Measurements from ENCODE around the gene TMEM120A. TPM values are rescaled to one million over a fixed set of nuclear protein-coding genes. Genes with fewer than 3 reads are reported as not detected.

The TMEM120A gene
- total RNA-seq, 2 experiments from 2014 or later = 14.5 to 15.3 TPM

- Mint-ChIP-seq H3K4me3 (peak overlapping the region; percentile 66), H3K27me3 (no peaks in the 10 kb centered on the region), H3K9me3 (ENCODE audit: low read depth) (no peaks in the 10 kb centered on the region), H3K27ac (no peak overlapping the region), H3K36me3 (ENCODE audit: low read depth) (peaks cover 19% of the 10 kb centered on the region), H3K4me1 (peaks cover 26% of the 10 kb centered on the region)
- intact Hi-C loops (cut with DNase I, micrococcal nuclease) = no loop called here
- POLR2A ChIA-PET = interaction anchor here (0.5 kb wide), 1 partner anchor 57 kb away, joined by 4 read pairs; no protein-coding TSS in a partner anchor
- DNase-seq = no peak
- CTCF ChIA-PET = interaction anchor here (2.1 kb wide), 1 partner anchor 25 kb away, joined by 7 read pairs; no protein-coding TSS in a partner anchor
- no peak for ATAC-seq
These were observed 667 bp upstream of the TMEM120A start for GRCh38 chr7:75995052-75995471.

GRCh38 chr7:75993689-75994387 is 557 bp downstream of the TMEM120A start:
- DNase-seq (peak; percentile 35), ATAC-seq (peak; percentile 6)
- peaks cover 16% of the 10 kb centered on the region for H3K36me3 Mint-ChIP-seq (ENCODE audit: low read depth)
- intact Hi-C loops (cut with DNase I, micrococcal nuclease) = loop anchor here (1.0 to 5.0 kb wide), 7 partner anchors 15 to 324 kb away; partner anchors contain the start of genes POR (in 2 of the 2) and MDH2 (in 1 of the 2)
- H3K9me3 Mint-ChIP-seq (ENCODE audit: low read depth) = no peaks in the 10 kb centered on the region
- peak overlapping the region; percentile 66 for H3K4me3 Mint-ChIP-seq
- no peak overlapping the region for H3K27ac Mint-ChIP-seq
- peaks cover 29% of the 10 kb centered on the region for H3K4me1 Mint-ChIP-seq
- no peaks in the 10 kb centered on the region for H3K27me3 Mint-ChIP-seq
- ChIA-PET CTCF (interaction anchor here (0.6 to 1.7 kb wide), 2 partner anchors 26 to 77 kb away, joined by 3 to 8 read pairs; no protein-coding TSS in a partner anchor), POLR2A (no interaction called here)

GRCh38 chr7:75992083-75992755 is 2.2 kb downstream of the TMEM120A start:
- H3K9me3 Mint-ChIP-seq (ENCODE audit: low read depth) = no peaks in the 10 kb centered on the region
- peaks cover 19% of the 10 kb centered on the region for H3K4me1 Mint-ChIP-seq
- DNase-seq = no peak
- no peak overlapping the region for H3K27ac Mint-ChIP-seq
- POLR2A ChIA-PET = no interaction called here
- intact Hi-C loops (cut with DNase I, micrococcal nuclease) = loop anchor here in 1 of 2 experiments (5.0 kb wide), 1 partner anchor 75 kb away; the partner anchor contains the start of gene POR
- no peak for ATAC-seq
- H3K27me3 Mint-ChIP-seq = no peaks in the 10 kb centered on the region
- CTCF ChIA-PET = interaction anchor here (0.7 to 1.7 kb wide), 3 partner anchors 16 to 431 kb away, joined by 3 to 8 read pairs (median 4); no protein-coding TSS in a partner anchor
- H3K4me3 Mint-ChIP-seq = no peak overlapping the region
- peaks cover 10% of the 10 kb centered on the region for H3K36me3 Mint-ChIP-seq (ENCODE audit: low read depth)

- H3K36me3 Mint-ChIP-seq (ENCODE audit: low read depth) = peaks cover 12% of the 10 kb centered on the region
- intact Hi-C loops (cut with DNase I, micrococcal nuclease) = loop anchor here in 1 of 2 experiments (5.0 kb wide), 1 partner anchor 74 kb away; the partner anchor contains the start of gene POR
- H3K27ac Mint-ChIP-seq = no peak overlapping the region
- DNase-seq = peak; percentile 13
- no peak overlapping the region for H3K4me3 Mint-ChIP-seq
- H3K9me3 Mint-ChIP-seq (ENCODE audit: low read depth) = no peaks in the 10 kb centered on the region
- H3K27me3 Mint-ChIP-seq = no peaks in the 10 kb centered on the region
- CTCF ChIA-PET = interaction anchor here (0.6 to 1.7 kb wide), 2 partner anchors 28 to 230 kb away, joined by 3 to 8 read pairs; no protein-coding TSS in a partner anchor
- H3K4me1 Mint-ChIP-seq = peaks cover 13% of the 10 kb centered on the region
- ATAC-seq = no peak
- POLR2A ChIA-PET = no interaction called here
These were observed 2.8 kb downstream of the TMEM120A start for GRCh38 chr7:75991531-75992082.

GRCh38 chr7:75989500-75990388 is 4.7 kb downstream of the TMEM120A start:
- intact Hi-C loops (cut with DNase I, micrococcal nuclease) = loop anchor here in 1 of 2 experiments (5.0 kb wide), 1 partner anchor 72 kb away; the partner anchor contains the start of gene POR
- DNase-seq (no peak), ATAC-seq (no peak)
- CTCF ChIA-PET = interaction anchor here (0.5 kb wide), 1 partner anchor 311 kb away, joined by 3 read pairs; no protein-coding TSS in a partner anchor
- Mint-ChIP-seq H3K36me3 (ENCODE audit: low read depth) (peaks cover 8% of the 10 kb centered on the region), H3K4me3 (no peak overlapping the region), H3K9me3 (ENCODE audit: low read depth) (no peaks in the 10 kb centered on the region), H3K27ac (peak overlapping the region; percentile 16), H3K27me3 (no peaks in the 10 kb centered on the region), H3K4me1 (peaks cover 5% of the 10 kb centered on the region)
- POLR2A ChIA-PET = no interaction called here

- H3K27me3 Mint-ChIP-seq = no peaks in the 10 kb centered on the region
- H3K27ac Mint-ChIP-seq = no peak overlapping the region
- H3K4me1 Mint-ChIP-seq = peaks cover 5% of the 10 kb centered on the region
- H3K4me3 Mint-ChIP-seq = no peak overlapping the region
- H3K36me3 Mint-ChIP-seq (ENCODE audit: low read depth) = peaks cover 8% of the 10 kb centered on the region
- intact Hi-C loops (cut with DNase I, micrococcal nuclease) = no loop called here
- no peaks in the 10 kb centered on the region for H3K9me3 Mint-ChIP-seq (ENCODE audit: low read depth)
- CTCF ChIA-PET = no interaction called here
- ATAC-seq (no peak), DNase-seq (no peak)
- POLR2A ChIA-PET = no interaction called here
These were observed 5.6 kb downstream of the TMEM120A start for GRCh38 chr7:75988568-75989499.

GRCh38 chr7:75987805-75988567 is 6.4 kb downstream of the TMEM120A start:
- no peak for ATAC-seq
- Mint-ChIP-seq H3K4me3 (no peak overlapping the region), H3K36me3 (ENCODE audit: low read depth) (peaks cover 9% of the 10 kb centered on the region), H3K27ac (no peak overlapping the region), H3K27me3 (no peaks in the 10 kb centered on the region), H3K9me3 (ENCODE audit: low read depth) (no peaks in the 10 kb centered on the region), H3K4me1 (peaks cover 5% of the 10 kb centered on the region)
- ChIA-PET CTCF (no interaction called here), POLR2A (no interaction called here)
- no peak for DNase-seq
- intact Hi-C loops (cut with DNase I, micrococcal nuclease) = no loop called here

- Mint-ChIP-seq H3K9me3 (ENCODE audit: low read depth) (no peaks in the 10 kb centered on the region), H3K27me3 (no peaks in the 10 kb centered on the region), H3K36me3 (ENCODE audit: low read depth) (peaks cover 9% of the 10 kb centered on the region), H3K27ac (no peak overlapping the region), H3K4me3 (no peak overlapping the region), H3K4me1 (peaks cover 5% of the 10 kb centered on the region)
- no peak for ATAC-seq
- CTCF ChIA-PET = no interaction called here
- POLR2A ChIA-PET = no interaction called here
- intact Hi-C loops (cut with DNase I, micrococcal nuclease) = no loop called here
- DNase-seq = no peak
These were observed 7.2 kb downstream of the TMEM120A start for GRCh38 chr7:75987026-75987804.

GRCh38 chr7:75986147-75986781 is 8.1 kb downstream of the TMEM120A start:
- intact Hi-C loops (cut with DNase I, micrococcal nuclease) = no loop called here
- DNase-seq (no peak), ATAC-seq (no peak)
- Mint-ChIP-seq H3K36me3 (ENCODE audit: low read depth) (peaks cover 9% of the 10 kb centered on the region), H3K4me1 (peaks cover 5% of the 10 kb centered on the region), H3K27ac (no peak overlapping the region), H3K9me3 (ENCODE audit: low read depth) (no peaks in the 10 kb centered on the region), H3K4me3 (no peak overlapping the region), H3K27me3 (no peaks in the 10 kb centered on the region)
- ChIA-PET POLR2A (no interaction called here), CTCF (no interaction called here)

Data from activated CD4-positive, alpha-beta T cell treated with anti-CD3 and anti-CD28 coated beads for 36 hours (primary cell).